Spleen (tissue), 11 donors: ENCODE measurements around the gene ADAMTS3. TPM values are rescaled to one million over a fixed set of nuclear protein-coding genes. Genes with fewer than 3 reads are reported as not detected.

Experiments used
- DNase-seq: peaks from one replicate; pipeline ENCODE4 v3.0.0-alpha.2; 2020
- H3K27ac ChIP-seq, 8 donors: fragments of 200-600 bp; sonication (generic) in 7 of 8; 1 replicate in 4 of 8; 2 replicates in 4 of 8; pipeline versions ENCODE4 v1.5.0 to v1.8.0; 2016 to 2021; ENCODE audit warnings: inconsistent platforms in 4 of 8, mild to moderate bottlenecking in 4 of 8, moderate library complexity in 1 of 8
- H3K27me3 ChIP-seq, 7 donors: fragments of 200-600 bp; sonication (generic) in 6 of 7; replicated peaks in 1 of 7; 1 replicate in 4 of 7; 2 replicates in 3 of 7; pipeline versions ENCODE4 v1.5.0 to v1.8.0; 2016 to 2021; ENCODE audit warnings: inconsistent platforms in 3 of 7, mild to moderate bottlenecking in 1 of 7
- H3K36me3 ChIP-seq, 6 donors: fragments of 200-600 bp; sonication (generic) in 5 of 6; 1 replicate in 4 of 6; 2 replicates in 2 of 6; pipeline versions ENCODE4 v1.5.0 to v1.8.0; 2016 to 2021; ENCODE audit warnings: inconsistent platforms in 2 of 6
- H3K4me1 ChIP-seq, 6 donors: fragments of 200-600 bp; sonication (generic) in 5 of 6; 1 replicate in 3 of 6; 2 replicates in 3 of 6; pipeline versions ENCODE4 v1.5.0 to v1.8.0; 2016 to 2021; ENCODE audit warnings: inconsistent platforms in 3 of 6
- H3K4me3 ChIP-seq, 8 donors: fragments of 200-600 bp; sonication (generic) in 7 of 8; 1 replicate in 4 of 8; 2 replicates in 4 of 8; pipeline versions ENCODE4 v1.5.0 to v1.8.0; 2016 to 2021; ENCODE audit warnings: inconsistent platforms in 4 of 8, mild to moderate bottlenecking in 4 of 8, moderate library complexity in 2 of 8
- H3K9me3 ChIP-seq, 8 donors: fragments of 200-600 bp; sonication (generic) in 7 of 8; 1 replicate in 4 of 8; 2 replicates in 4 of 8; pipeline versions ENCODE4 v1.5.0 to v1.8.0; 2016 to 2021; ENCODE audit warnings: inconsistent platforms in 4 of 8
- POLR2A ChIP-seq, 3 donors: fragments of 450-650 bp; IDR thresholded peaks; one replicate each; pipeline ENCODE4 v1.5.1; 2017; ENCODE audit warnings: antibody characterized with exemption in 3 of 3, mild to moderate bottlenecking in 1 of 3
- POLR2AphosphoS5 ChIP-seq, 3 donors: sonication (generic); formaldehyde crosslinking; IDR thresholded peaks; one replicate each; pipeline ENCODE4 v1.5.1; 2017; ENCODE audit warnings: antibody characterized with exemption in 3 of 3
- WGBS, 5 donors: extraction: QIAGEN DNeasy Blood & Tissue Kit in 3 of 5; methylation state at CpG; one replicate each; pipeline versions ENCODE4 v1.1.5 to v1.1.7; 2013 to 2018; 5-methylcytosine and 5-hydroxymethylcytosine counted together
- intact Hi-C: fragments of 100-400 bp; cut with DNase I; formaldehyde crosslinking; loops from one replicate; pipeline ENCODE4 v1.15.0; 2023; ENCODE audit warnings: low total_unique reads
- polyA plus RNA-seq, 3 donors: library from polyadenylated mRNA; stranded (reverse); fragments of 200-250 nt; gene quantifications; one replicate each; pipeline ENCODE4 v1.2.1, GENCODE V29; 2013
- total RNA-seq, 7 donors: library from RNA; depleted of rRNA in 3 of 7; stranded (reverse); fragments of >200 nt in 3 of 7; fragmentation: NEBNext Ultra II Directional in 4 of 7; extraction: Animal tissue kit (Norgen Biotek cat#: 25700) in 4 of 7; gene quantifications; one replicate each; pipeline versions ENCODE4 v1.1.0 to v1.2.1, GENCODE V29; 2016 to 2021
- TF ChIP-seq, protein P1 (sequence below), 11 experiments: fragments of 200-600 bp in 7 of 11; fragments of 450-650 bp in 4 of 11; sonication (generic) in 4 of 11; IDR thresholded peaks in 8 of 11; conservative IDR thresholded peaks in 3 of 11; 1 replicate in 7 of 11; 2 replicates in 4 of 11; pipeline versions ENCODE4 v1.4.0 to v1.8.0; 2016 to 2021; ENCODE audit warnings: antibody characterized with exemption in 11 of 11, inconsistent platforms in 4 of 11, mild to moderate bottlenecking in 1 of 11
- donor health status: healthy with polysubstance abuse.
- donor health status: DM: no; HTN: no; CAD: no; lungs with moderate emphysema.
- donor health status: DM: no; HTN: no; CAD: no.
- donor health status: Bipolar disorder and iron deficiency.
- donor health status: healthy.
- donor health status: DM: no; HTN: no; CAD: no.
- donor health status: DM: yes; HTN: yes; CAD: no.

Gene ADAMTS3
- total and polyA plus RNA-seq, 10 donors = 0.15 to 2.6 (median 0.66) TPM

DNA sequence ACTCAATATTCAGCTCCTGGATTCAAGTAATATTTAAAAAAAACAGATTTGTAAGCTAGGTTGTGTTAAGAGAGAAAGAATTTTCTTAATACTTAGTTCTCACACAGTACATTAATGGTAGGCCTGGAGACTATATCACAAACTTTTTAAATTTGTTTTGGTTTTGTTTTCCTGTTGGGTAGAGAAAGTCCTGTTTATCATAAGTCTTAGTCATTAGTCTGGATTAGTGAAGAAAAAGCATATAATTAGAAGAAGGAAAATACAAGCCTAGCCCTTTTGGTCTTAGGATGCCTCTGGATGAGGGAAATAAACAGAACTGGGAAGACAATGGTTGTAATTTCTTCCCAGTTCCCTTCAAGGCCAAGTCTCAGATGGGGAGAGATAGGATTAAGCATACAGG, 163.6 kb downstream of the ADAMTS3 start:
- DNase-seq = no peak
- Histone ChIP-seq H3K9me3 (no peaks in the 10 kb centered on the region), H3K27ac (no peak overlapping the region), H3K4me1 (no peaks in the 10 kb centered on the region), H3K27me3 (no peaks in the 10 kb centered on the region), H3K36me3 (no peaks in the 10 kb centered on the region), H3K4me3 (no peak overlapping the region)
- TF ChIP-seq, protein P1, sequence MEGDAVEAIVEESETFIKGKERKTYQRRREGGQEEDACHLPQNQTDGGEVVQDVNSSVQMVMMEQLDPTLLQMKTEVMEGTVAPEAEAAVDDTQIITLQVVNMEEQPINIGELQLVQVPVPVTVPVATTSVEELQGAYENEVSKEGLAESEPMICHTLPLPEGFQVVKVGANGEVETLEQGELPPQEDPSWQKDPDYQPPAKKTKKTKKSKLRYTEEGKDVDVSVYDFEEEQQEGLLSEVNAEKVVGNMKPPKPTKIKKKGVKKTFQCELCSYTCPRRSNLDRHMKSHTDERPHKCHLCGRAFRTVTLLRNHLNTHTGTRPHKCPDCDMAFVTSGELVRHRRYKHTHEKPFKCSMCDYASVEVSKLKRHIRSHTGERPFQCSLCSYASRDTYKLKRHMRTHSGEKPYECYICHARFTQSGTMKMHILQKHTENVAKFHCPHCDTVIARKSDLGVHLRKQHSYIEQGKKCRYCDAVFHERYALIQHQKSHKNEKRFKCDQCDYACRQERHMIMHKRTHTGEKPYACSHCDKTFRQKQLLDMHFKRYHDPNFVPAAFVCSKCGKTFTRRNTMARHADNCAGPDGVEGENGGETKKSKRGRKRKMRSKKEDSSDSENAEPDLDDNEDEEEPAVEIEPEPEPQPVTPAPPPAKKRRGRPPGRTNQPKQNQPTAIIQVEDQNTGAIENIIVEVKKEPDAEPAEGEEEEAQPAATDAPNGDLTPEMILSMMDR (IDR thresholded peaks at IDR 0.05 in 8 of 11, conservative IDR thresholded peaks at IDR 0.05 in 3 of 11) = no peak
- TF ChIP-seq POLR2A (IDR thresholded peaks at IDR 0.05) = no peak
- TF ChIP-seq POLR2AphosphoS5 (IDR thresholded peaks at IDR 0.05) = no peak
- intact Hi-C loops = no loop called here

DNA sequence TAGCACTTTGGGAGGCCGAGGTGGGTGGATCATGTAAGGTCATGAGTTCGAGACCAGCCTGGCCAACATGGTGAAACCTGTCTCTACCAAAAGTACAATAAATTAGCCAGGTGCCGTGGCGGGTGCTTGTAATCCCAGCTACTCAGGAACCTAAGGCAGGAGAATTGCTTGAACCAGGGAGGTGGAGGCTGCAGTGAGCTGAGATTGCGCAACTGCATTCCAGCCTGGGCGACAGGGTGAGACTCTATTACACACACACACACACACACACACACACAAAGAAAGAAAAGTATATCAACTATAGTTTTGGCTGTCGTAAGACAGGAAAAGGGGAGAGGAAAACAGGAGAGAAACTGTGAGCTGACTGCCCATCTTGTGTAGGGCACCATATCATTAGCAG, 171.7 kb downstream of the ADAMTS3 start:
- H3K36me3 ChIP-seq = no peaks in the 10 kb centered on the region
- no peak overlapping the region for H3K27ac ChIP-seq
- TF ChIP-seq POLR2A (IDR thresholded peaks at IDR 0.05) (no peak), POLR2AphosphoS5 (IDR thresholded peaks at IDR 0.05) (no peak)
- TF ChIP-seq, protein P1 (IDR thresholded peaks at IDR 0.05 in 8 of 11, conservative IDR thresholded peaks at IDR 0.05 in 3 of 11) = no peak
- H3K4me1 ChIP-seq = no peaks in the 10 kb centered on the region
- no peak overlapping the region for H3K4me3 ChIP-seq
- H3K27me3 ChIP-seq = no peaks in the 10 kb centered on the region
- intact Hi-C loops = no loop called here
- 76 to 91% (median 88%) methylated on average over 7 of the region's 7 CpGs for WGBS, 5 donors
- DNase-seq = no peak
- H3K9me3 ChIP-seq = no peaks in the 10 kb centered on the region

DNA sequence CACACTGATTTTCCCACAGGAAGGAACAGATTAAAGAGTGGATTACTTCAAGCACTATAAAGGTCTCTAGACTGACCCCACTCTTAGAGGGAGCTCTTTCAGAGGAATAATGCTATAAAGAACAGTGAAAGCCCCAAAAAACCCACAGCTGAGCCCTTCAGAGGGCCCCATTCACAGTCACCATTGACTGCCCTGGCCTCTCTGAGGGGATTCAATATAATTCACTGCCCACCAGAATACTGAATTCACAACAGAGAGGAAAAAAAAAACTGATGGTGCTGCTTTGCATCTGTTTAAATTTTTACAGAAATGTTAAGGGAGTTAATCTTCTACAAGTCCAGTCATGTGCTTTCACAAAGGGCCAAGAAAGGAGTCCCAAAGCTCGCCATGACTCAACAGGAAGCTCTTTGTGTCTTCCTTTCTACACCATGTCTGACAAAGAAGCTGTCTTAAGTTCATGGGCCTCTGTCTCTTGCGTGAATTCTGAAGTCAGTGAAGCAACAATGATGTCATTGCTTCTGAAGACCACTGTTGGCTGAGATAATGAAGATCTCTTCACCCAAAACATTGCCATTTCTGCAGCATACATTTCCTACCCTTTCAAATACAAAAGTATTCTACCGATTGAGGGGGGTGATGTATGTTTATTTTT, 174.9 kb downstream of the ADAMTS3 start:
- TF ChIP-seq, protein P1 (IDR thresholded peaks at IDR 0.05 in 8 of 11, conservative IDR thresholded peaks at IDR 0.05 in 3 of 11) = no peak
- TF ChIP-seq POLR2AphosphoS5 (IDR thresholded peaks at IDR 0.05) = no peak
- TF ChIP-seq POLR2A (IDR thresholded peaks at IDR 0.05) = no peak
- DNase-seq = no peak
- intact Hi-C loops = no loop called here
- no peaks in the 10 kb centered on the region for H3K9me3 ChIP-seq
- H3K27ac ChIP-seq = peak overlapping the region in 1 of 8 donors; percentile 25
- H3K36me3 ChIP-seq = no peaks in the 10 kb centered on the region
- no peak overlapping the region for H3K4me3 ChIP-seq
- 79 to 87% (median 84%) methylated on average over 3 of the region's 3 CpGs for WGBS, 5 donors
- H3K27me3 ChIP-seq = no peaks in the 10 kb centered on the region
- H3K4me1 ChIP-seq = no peaks in the 10 kb centered on the region

DNA sequence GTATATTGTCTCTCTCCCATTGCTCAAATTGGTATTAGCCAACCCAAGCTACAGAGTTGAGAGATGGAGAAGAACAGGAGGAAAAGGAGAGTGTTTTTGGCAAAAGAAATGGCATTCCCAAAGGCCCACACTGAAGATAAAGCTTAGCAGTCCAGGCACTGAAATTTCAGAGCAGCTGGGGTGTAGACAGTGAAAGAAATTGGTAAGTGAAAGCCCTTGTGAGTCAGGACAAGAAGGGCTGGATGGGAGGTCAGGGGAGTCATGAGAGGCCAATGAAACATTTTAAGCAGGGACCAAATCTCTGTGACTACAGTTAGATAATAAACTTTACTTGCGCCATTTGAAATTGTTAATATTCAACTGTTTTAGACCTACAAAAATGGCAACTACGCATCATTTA, 177.7 kb downstream of the ADAMTS3 start:
- Histone ChIP-seq H3K4me3 (no peak overlapping the region), H3K9me3 (no peaks in the 10 kb centered on the region), H3K27me3 (no peaks in the 10 kb centered on the region), H3K27ac (no peak overlapping the region), H3K36me3 (no peaks in the 10 kb centered on the region), H3K4me1 (no peaks in the 10 kb centered on the region)
- TF ChIP-seq POLR2AphosphoS5 (IDR thresholded peaks at IDR 0.05) = no peak
- TF ChIP-seq POLR2A (IDR thresholded peaks at IDR 0.05) = no peak
- TF ChIP-seq, protein P1 (IDR thresholded peaks at IDR 0.05 in 8 of 11, conservative IDR thresholded peaks at IDR 0.05 in 3 of 11) = no peak
- intact Hi-C loops = no loop called here
- 92 to 100% (median 96%) methylated on average over 2 of the region's 2 CpGs for WGBS, 5 donors
- no peak for DNase-seq
